Neuronal stem cell (in vitro differentiated cells): Measurements from ENCODE around the gene NPAS3.

Experiments used
- DNase-seq: peaks from one replicate; pipeline ENCODE4 v3.0.0-alpha.2; 2013; ENCODE audit warnings: low spot score
- H2AFZ ChIP-seq: one replicate; pipeline ENCODE4 v1.6.1; 2013; ENCODE audit warnings: mild to moderate bottlenecking, low read length, inconsistent platforms
- H2AK5ac ChIP-seq: 2 replicates; pipeline ENCODE4 v1.6.1; 2013; ENCODE audit warnings: low read depth, mild to moderate bottlenecking, inconsistent platforms, low read length, moderate library complexity, mixed read lengths
- H2BK120ac ChIP-seq: 2 replicates; pipeline ENCODE4 v1.6.1; 2013; ENCODE audit warnings: low read depth, mild to moderate bottlenecking, inconsistent platforms, low read length, moderate library complexity, mixed read lengths
- H2BK12ac ChIP-seq: one replicate; pipeline ENCODE4 v1.6.1; 2013; ENCODE audit warnings: low read length, inconsistent platforms
- H2BK15ac ChIP-seq: 2 replicates; pipeline ENCODE4 v1.6.1; 2013; ENCODE audit warnings: mild to moderate bottlenecking, low read length, inconsistent platforms, mixed read lengths
- H2BK5ac ChIP-seq: one replicate; pipeline ENCODE4 v1.6.1; 2013; ENCODE audit warnings: inconsistent platforms, mild to moderate bottlenecking, low read length, moderate library complexity
- H3K14ac ChIP-seq: one replicate; pipeline ENCODE4 v1.6.1; 2013; ENCODE audit warnings: low read length, inconsistent platforms
- H3K18ac ChIP-seq: 2 replicates; pipeline ENCODE4 v1.6.1; 2013; ENCODE audit warnings: low read length, inconsistent platforms
- H3K23ac ChIP-seq: 2 replicates; pipeline ENCODE4 v1.6.1; 2013; ENCODE audit warnings: low read depth, mild to moderate bottlenecking, mixed read lengths, low read length, inconsistent platforms; ENCODE audit not compliant: poor library complexity
- H3K27ac ChIP-seq: replicated peaks from 3 replicates; pipeline ENCODE4 v1.5.1; 2013; ENCODE audit warnings: low read length, inconsistent platforms
- H3K27me3 ChIP-seq, 3 experiments: 2 replicates each; pipeline ENCODE4 v1.6.1; 2013; ENCODE audit warnings: low read length in 3 of 3, mild to moderate bottlenecking in 2 of 3, inconsistent platforms in 1 of 3, low read depth in 1 of 3, mixed read lengths in 1 of 3, moderate library complexity in 1 of 3; ENCODE audit not compliant: control insufficient read depth in 3 of 3, insufficient read depth in 3 of 3
- H3K36me3 ChIP-seq, 2 donors: replicated peaks in 1 of 2; 2 replicates each; pipeline ENCODE4 v1.6.1; 2013; ENCODE audit warnings: low read length in 2 of 2; ENCODE audit not compliant: control insufficient read depth in 2 of 2, insufficient read depth in 2 of 2
- H3K4ac ChIP-seq: 2 replicates; pipeline ENCODE4 v1.6.1; 2013; ENCODE audit warnings: inconsistent platforms, mild to moderate bottlenecking, low read length, moderate library complexity
- H3K4me1 ChIP-seq, 2 donors: 1 replicate in 1 of 2; 2 replicates in 1 of 2; pipeline ENCODE4 v1.6.1; 2013; ENCODE audit warnings: low read length in 2 of 2, low read depth in 1 of 2; ENCODE audit not compliant: control insufficient read depth in 2 of 2, insufficient read depth in 1 of 2
- H3K4me2 ChIP-seq: one replicate; pipeline ENCODE4 v1.6.1; 2013; ENCODE audit warnings: mild to moderate bottlenecking, low read length, inconsistent platforms; ENCODE audit not compliant: insufficient read depth, poor library complexity, severe bottlenecking
- H3K4me3 ChIP-seq, 2 donors: 2 replicates each; pipeline ENCODE4 v1.5.1; 2013; ENCODE audit warnings: low read length in 2 of 2, mild to moderate bottlenecking in 2 of 2, inconsistent platforms in 1 of 2, moderate library complexity in 1 of 2
- H3K79me1 ChIP-seq: one replicate; pipeline ENCODE4 v1.6.1; 2013; ENCODE audit warnings: low read depth, mild to moderate bottlenecking, inconsistent platforms, low read length, moderate library complexity
- H3K9ac ChIP-seq: one replicate; pipeline ENCODE4 v1.6.1; 2013; ENCODE audit warnings: mild to moderate bottlenecking, low read depth, low read length, inconsistent platforms; ENCODE audit not compliant: poor library complexity
- H3K9me3 ChIP-seq, 2 donors: replicated peaks in 1 of 2; 2 replicates each; pipeline versions ENCODE3 to v1.6.1; 2013; ENCODE audit warnings: low read length in 2 of 2, mild to moderate bottlenecking in 2 of 2, inconsistent platforms in 1 of 2, low read depth in 1 of 2, mixed read lengths in 1 of 2, moderate library complexity in 1 of 2; ENCODE audit not compliant: control insufficient read depth in 2 of 2, insufficient read depth in 1 of 2
- H4K8ac ChIP-seq: one replicate; pipeline ENCODE4 v1.6.1; 2013; ENCODE audit warnings: low read depth, mild to moderate bottlenecking, inconsistent platforms, low read length, moderate library complexity
- H4K91ac ChIP-seq: one replicate; pipeline ENCODE4 v1.6.1; 2013; ENCODE audit warnings: low read length, low read depth, mild to moderate bottlenecking, inconsistent platforms; ENCODE audit not compliant: poor library complexity
- WGBS, 2 donors: extraction: QIAGEN DNeasy Blood & Tissue Kit; methylation state at CpG; one replicate each; pipeline ENCODE4 v1.1.7; 2013; ENCODE audit warnings: missing lambda C conversion rate in 2 of 2, mixed read lengths in 1 of 2; ENCODE audit not compliant: insufficient read length in 2 of 2, insufficient replicate concordance in 1 of 2; ENCODE audit errors: extremely low coverage in 2 of 2; 5-methylcytosine and 5-hydroxymethylcytosine counted together

NPAS3 gene

GRCh38 chr14:33275879-33276278 lies 337.2 kb downstream of the NPAS3 start:
- H3K27me3 ChIP-seq = no peaks in the 10 kb centered on the region
- WGBS, 2 donors = no CpG with 5 or more reads among the region's 4 CpGs
- peaks cover 0 to 2% of the 10 kb centered on the region in 2 donors for H3K9me3 ChIP-seq
- no peak overlapping the region for H3K4me3 ChIP-seq
- no peak overlapping the region for H3K9ac ChIP-seq
- H2AK5ac ChIP-seq = no peak overlapping the region
- no peak overlapping the region for H3K4ac ChIP-seq
- no peak overlapping the region for H3K27ac ChIP-seq
- no peak overlapping the region for H4K91ac ChIP-seq
- no peak overlapping the region for H2BK12ac ChIP-seq
- no peak for DNase-seq
- no peak overlapping the region for H4K8ac ChIP-seq
- H3K36me3 ChIP-seq = peaks cover 0 to 13% of the 10 kb centered on the region in 2 donors
- no peak overlapping the region for H3K14ac ChIP-seq
- H3K4me1 ChIP-seq = peaks cover 0 to 3% of the 10 kb centered on the region in 2 donors
- no peak overlapping the region for H2AFZ ChIP-seq
- no peak overlapping the region for H3K18ac ChIP-seq
- no peak overlapping the region for H3K4me2 ChIP-seq
- H2BK5ac ChIP-seq = no peak overlapping the region
- no peak overlapping the region for H2BK15ac ChIP-seq
- H2BK120ac ChIP-seq = no peak overlapping the region
- no peaks in the 10 kb centered on the region for H3K79me1 ChIP-seq
- H3K23ac ChIP-seq = no peak overlapping the region

- Histone ChIP-seq H3K14ac (no peak overlapping the region), H3K4me3 (no peak overlapping the region), H2AFZ (no peak overlapping the region), H2BK12ac (no peak overlapping the region), H2AK5ac (no peak overlapping the region), H3K4ac (no peak overlapping the region), H4K8ac (no peak overlapping the region), H2BK5ac (no peak overlapping the region), H3K9me3 (no peaks in the 10 kb centered on the region), H3K36me3 (peaks cover 0 to 5% of the 10 kb centered on the region in 2 donors), H3K4me2 (no peak overlapping the region), H2BK120ac (no peak overlapping the region), H3K27ac (no peak overlapping the region), H4K91ac (no peak overlapping the region), H3K18ac (no peak overlapping the region), H2BK15ac (no peak overlapping the region), H3K27me3 (no peaks in the 10 kb centered on the region), H3K4me1 (no peaks in the 10 kb centered on the region), H3K79me1 (no peaks in the 10 kb centered on the region), H3K23ac (no peak overlapping the region), H3K9ac (no peak overlapping the region)
- WGBS, 2 donors = no CpG with 5 or more reads among the region's 3 CpGs
- DNase-seq = no peak
Measured at GRCh38 chr14:33279865-33280264, 341.2 kb downstream of the NPAS3 start.

GRCh38 chr14:33280646-33281045 lies 342.0 kb downstream of the NPAS3 start:
- DNase-seq = no peak
- H3K79me1 ChIP-seq = no peaks in the 10 kb centered on the region
- H2BK15ac ChIP-seq = no peak overlapping the region
- peaks cover 0 to under 1% of the 10 kb centered on the region in 2 donors for H3K4me1 ChIP-seq
- peaks cover 0 to 5% of the 10 kb centered on the region in 2 donors for H3K36me3 ChIP-seq
- H4K91ac ChIP-seq = no peak overlapping the region
- H3K9me3 ChIP-seq = no peaks in the 10 kb centered on the region
- H3K27me3 ChIP-seq = no peaks in the 10 kb centered on the region
- WGBS, 2 donors = no CpG with 5 or more reads among the region's 3 CpGs
- no peak overlapping the region for H2AFZ ChIP-seq
- no peak overlapping the region for H2BK5ac ChIP-seq
- no peak overlapping the region for H3K27ac ChIP-seq
- no peak overlapping the region for H3K9ac ChIP-seq
- H3K18ac ChIP-seq = no peak overlapping the region
- no peak overlapping the region for H4K8ac ChIP-seq
- no peak overlapping the region for H3K4ac ChIP-seq
- H3K4me3 ChIP-seq = no peak overlapping the region
- no peak overlapping the region for H2BK12ac ChIP-seq
- no peak overlapping the region for H3K4me2 ChIP-seq
- no peak overlapping the region for H3K23ac ChIP-seq
- no peak overlapping the region for H2AK5ac ChIP-seq
- no peak overlapping the region for H2BK120ac ChIP-seq
- H3K14ac ChIP-seq = no peak overlapping the region

GRCh38 chr14:33282331-33283230 lies 343.9 kb downstream of the NPAS3 start:
- no peak overlapping the region for H3K4me3 ChIP-seq
- no peaks in the 10 kb centered on the region for H3K36me3 ChIP-seq
- no peak for DNase-seq
- WGBS, 2 donors = no CpG with 5 or more reads among the region's 11 CpGs
- H3K9ac ChIP-seq = no peak overlapping the region
- no peak overlapping the region for H2AFZ ChIP-seq
- no peak overlapping the region for H2BK5ac ChIP-seq
- no peak overlapping the region for H4K8ac ChIP-seq
- no peak overlapping the region for H3K4me2 ChIP-seq
- no peaks in the 10 kb centered on the region for H3K27me3 ChIP-seq
- H2BK120ac ChIP-seq = no peak overlapping the region
- no peak overlapping the region for H3K27ac ChIP-seq
- no peak overlapping the region for H3K14ac ChIP-seq
- no peak overlapping the region for H2AK5ac ChIP-seq
- H2BK15ac ChIP-seq = no peak overlapping the region
- H3K4ac ChIP-seq = no peak overlapping the region
- peaks cover 0 to 6% of the 10 kb centered on the region in 2 donors for H3K4me1 ChIP-seq
- no peaks in the 10 kb centered on the region for H3K9me3 ChIP-seq
- no peak overlapping the region for H3K23ac ChIP-seq
- no peak overlapping the region for H2BK12ac ChIP-seq
- no peaks in the 10 kb centered on the region for H3K79me1 ChIP-seq
- no peak overlapping the region for H4K91ac ChIP-seq
- H3K18ac ChIP-seq = no peak overlapping the region
